C4-2B (cell line): ENCODE data around the gene TGM4.

ENCODE experiments used
- CTCF ChIP-seq: fragments of 450-650 bp; conservative IDR thresholded peaks from 2 replicates; pipeline ENCODE4 v1.5.1; 2017; ENCODE audit warnings: mild to moderate bottlenecking
- ZFX ChIP-seq: fragments of 450-650 bp; IDR thresholded peaks from 2 replicates; pipeline ENCODE4 v1.6.1; 2017

DNA sequence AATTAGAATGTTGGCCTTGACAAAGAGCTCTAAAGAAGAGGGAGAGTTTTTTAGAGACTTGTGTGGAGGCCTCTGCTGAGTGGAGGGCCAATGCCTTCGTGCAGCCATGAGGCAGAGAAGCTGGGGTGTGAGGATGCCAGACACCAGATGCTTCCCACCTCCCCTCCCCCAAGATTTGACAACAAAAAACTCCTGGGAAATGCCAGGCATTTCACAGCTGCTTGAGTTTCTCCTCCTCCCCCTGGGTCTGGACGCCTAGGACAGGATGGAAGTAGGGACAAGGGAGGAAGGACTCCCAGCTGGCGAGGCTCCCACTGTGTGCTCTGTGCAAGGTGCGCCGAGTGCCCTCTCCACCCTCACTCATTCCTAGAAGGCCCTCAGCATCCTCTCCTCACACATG is 20.1 kb downstream of the TGM4 start:
- TF ChIP-seq CTCF (no peak), ZFX (no peak)
